HepG2 (cell line): ENCODE data around the gene DUS1L. TPM values are rescaled to one million over a fixed set of nuclear protein-coding genes. Genes with fewer than 3 reads are reported as not detected.

Experiments
- AGO1 ChIP-seq: fragments of 200-400 bp; formaldehyde crosslinking; IDR thresholded peaks from 2 replicates; pipeline ENCODE4 v1.6.1; 2017; ENCODE audit warnings: mild to moderate bottlenecking, low read depth, low read length, moderate library complexity; ENCODE audit not compliant: poor library complexity, severe bottlenecking
- DMAP1 ChIP-seq: IDR thresholded peaks from 2 replicates; pipeline ENCODE4 v1.6.1; 2016
- EHMT2 ChIP-seq: fragments of 200-600 bp; sonication (generic); IDR thresholded peaks from 2 replicates; pipeline ENCODE4 v1.7.0; 2017; ENCODE audit warnings: antibody characterized with exemption, low read depth, low read length, borderline replicate concordance
- GZF1 ChIP-seq: sonication (generic); formaldehyde crosslinking; IDR thresholded peaks from 2 replicates; pipeline ENCODE4 v1.5.1; 2020; ENCODE audit warnings: mild to moderate bottlenecking, missing genetic modification reagents
- JDP2 ChIP-seq: sonication (generic); formaldehyde crosslinking; IDR thresholded peaks from 2 replicates; pipeline ENCODE4 v1.8.1; 2022; ENCODE audit warnings: missing genetic modification reagents, borderline replicate concordance
- MED1 ChIP-seq: sonication (generic); formaldehyde crosslinking; IDR thresholded peaks from 2 replicates; pipeline ENCODE4 v1.4.0; 2020; ENCODE audit warnings: missing genetic modification reagents
- MIXL1 ChIP-seq: IDR thresholded peaks from 2 replicates; pipeline ENCODE4 v1.6.1; 2016
- NFKBIZ ChIP-seq: IDR thresholded peaks from 2 replicates; pipeline ENCODE4 v1.6.1; 2018; ENCODE audit warnings: missing genetic modification reagents, missing compliant biosample characterization
- PCBP1 ChIP-seq: fragments of 200-400 bp; formaldehyde crosslinking; IDR thresholded peaks from 2 replicates; pipeline ENCODE4 v1.6.1; 2017; ENCODE audit warnings: mild to moderate bottlenecking, low read depth, low read length, borderline replicate concordance
- RAD21 ChIP-seq: fragments of 450-650 bp; formaldehyde crosslinking; IDR thresholded peaks from 2 replicates; pipeline ENCODE4 v1.5.0; 2020; ENCODE audit warnings: mild to moderate bottlenecking
- SALL2 ChIP-seq: sonication (generic); formaldehyde crosslinking; IDR thresholded peaks from 2 replicates; pipeline ENCODE4 v1.8.1; 2023; ENCODE audit warnings: mild to moderate bottlenecking, missing genetic modification reagents, inconsistent platforms
- STAG1 ChIP-seq: sonication (generic); formaldehyde crosslinking; IDR thresholded peaks from 2 replicates; pipeline ENCODE4 v1.4.0; 2020; ENCODE audit warnings: missing genetic modification reagents
- YEATS4 ChIP-seq: sonication (generic); formaldehyde crosslinking; IDR thresholded peaks from 2 replicates; pipeline ENCODE4 v1.4.0; 2020; ENCODE audit warnings: missing genetic modification reagents, borderline replicate concordance
- ZNF12 ChIP-seq: sonication (generic); formaldehyde crosslinking; IDR thresholded peaks from 2 replicates; pipeline ENCODE4 v1.5.0; 2020; ENCODE audit warnings: missing genetic modification reagents
- ZNF570 ChIP-seq: sonication (generic); formaldehyde crosslinking; IDR thresholded peaks from 2 replicates; pipeline ENCODE4 v1.4.0; 2020; ENCODE audit warnings: mild to moderate bottlenecking, missing genetic modification reagents, borderline replicate concordance
- ZNF672 ChIP-seq: sonication (generic); formaldehyde crosslinking; IDR thresholded peaks from 2 replicates; pipeline ENCODE4 v1.8.1; 2022; ENCODE audit warnings: missing genetic modification reagents
- polyA plus RNA-seq, 8 experiments: library from polyadenylated mRNA; depleted of rRNA in 3 of 8; stranded (reverse) in 7 of 8; unstranded in 1 of 8; fragments of >200 nt; fragmentation: Illumina TruSeq in 4 of 8; extraction: Trizol in 4 of 8; gene quantifications; 2 replicates each; pipeline versions ENCODE4 v1.2.1 to v1.2.3, GENCODE V29; 2011 to 2016; ENCODE audit warnings: low read depth in 4 of 8, missing spikeins in 1 of 8, mixed read lengths in 1 of 8; ENCODE audit not compliant: insufficient read depth in 1 of 8
- total RNA-seq, 5 experiments: library from RNA; depleted of rRNA; stranded (reverse); fragments of >200 nt; fragmentation: Illumina TruSeq; extraction: Trizol; gene quantifications; 2 replicates each; pipeline ENCODE4 v1.2.3, GENCODE V29; 2016; ENCODE audit warnings: low read depth in 1 of 5
- TF ChIP-seq, protein P1 (sequence below), 2 experiments: sonication (generic) in 1 of 2; formaldehyde crosslinking in 1 of 2; IDR thresholded peaks; 2 replicates each; pipeline versions ENCODE4 v1.5.1 to v1.6.1; 2011 to 2020; ENCODE audit warnings: borderline replicate concordance in 1 of 2, low read depth in 1 of 2, low read length in 1 of 2, mild to moderate bottlenecking in 1 of 2, missing genetic modification reagents in 1 of 2, moderate library complexity in 1 of 2
- TF ChIP-seq, protein P2 (sequence below): sonication (generic); formaldehyde crosslinking; IDR thresholded peaks from 2 replicates; pipeline ENCODE4 v1.4.0; 2020; ENCODE audit warnings: mild to moderate bottlenecking, missing genetic modification reagents
- TF ChIP-seq, protein P3 (sequence below): IDR thresholded peaks from 2 replicates; pipeline ENCODE4 v1.6.1; 2016; ENCODE audit warnings: missing genetic modification reagents, missing compliant biosample characterization
- TF ChIP-seq, protein P4 (sequence below): sonication (generic); formaldehyde crosslinking; IDR thresholded peaks from 2 replicates; pipeline ENCODE4 v1.5.1; 2020; ENCODE audit warnings: mild to moderate bottlenecking, missing genetic modification reagents, moderate library complexity

DUS1L gene
- total and polyA plus RNA-seq, 2 of the 13 experiments (the other 11 are each of a cell fraction or from before 2014, with no cell fraction given) = 81.0 to 109 TPM

DNA sequence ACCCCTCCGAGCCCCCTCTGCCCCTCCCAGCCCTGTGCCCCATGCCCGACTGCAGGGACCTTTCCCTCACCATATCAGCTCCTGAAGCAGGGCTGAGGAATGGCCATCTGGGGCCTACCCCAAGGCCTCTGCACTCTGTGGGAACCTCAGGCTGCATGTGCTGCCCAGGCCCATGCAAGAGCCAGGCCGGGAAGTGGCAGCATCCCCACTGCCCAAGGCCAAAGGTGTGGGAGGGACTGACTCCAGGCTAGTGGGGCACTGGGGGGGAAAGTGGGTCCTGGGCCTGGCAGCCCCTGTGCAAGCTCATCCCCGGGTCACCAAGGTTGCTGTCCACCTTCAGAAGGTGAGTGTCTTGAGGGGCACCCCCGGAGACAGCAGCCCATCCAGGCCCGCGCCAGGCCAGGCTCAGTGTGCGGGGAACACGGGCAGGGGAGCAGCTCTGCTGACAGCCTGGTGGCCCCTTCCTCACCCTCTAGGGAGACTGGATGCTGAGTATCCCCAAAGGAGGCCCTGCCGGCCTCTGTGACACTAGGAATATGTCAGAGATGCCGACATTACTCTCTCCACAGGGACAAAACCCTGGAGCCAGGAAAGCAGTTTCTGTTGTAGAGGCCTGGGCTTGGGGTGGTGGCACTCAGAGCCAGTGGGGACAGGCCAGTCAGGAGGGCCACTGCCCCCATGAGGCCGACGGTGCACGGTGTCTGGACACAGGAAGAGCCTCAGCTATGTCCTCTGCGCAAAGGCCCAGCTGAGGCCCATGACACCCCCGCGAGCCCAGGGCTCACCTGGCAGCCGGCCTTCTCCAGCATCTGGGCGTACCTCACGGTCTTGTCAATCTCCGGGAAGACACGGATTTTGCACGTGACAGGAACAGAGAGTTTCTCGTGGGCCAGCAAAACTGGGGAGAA is 3.3 kb downstream of the DUS1L start (continued):
- TF ChIP-seq, protein P1, sequence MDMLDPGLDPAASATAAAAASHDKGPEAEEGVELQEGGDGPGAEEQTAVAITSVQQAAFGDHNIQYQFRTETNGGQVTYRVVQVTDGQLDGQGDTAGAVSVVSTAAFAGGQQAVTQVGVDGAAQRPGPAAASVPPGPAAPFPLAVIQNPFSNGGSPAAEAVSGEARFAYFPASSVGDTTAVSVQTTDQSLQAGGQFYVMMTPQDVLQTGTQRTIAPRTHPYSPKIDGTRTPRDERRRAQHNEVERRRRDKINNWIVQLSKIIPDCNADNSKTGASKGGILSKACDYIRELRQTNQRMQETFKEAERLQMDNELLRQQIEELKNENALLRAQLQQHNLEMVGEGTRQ (IDR thresholded peaks at IDR 0.05; ENCODE audit: low read depth, low read length) = no peak
- TF ChIP-seq, protein P1 (CRISPR knock-in tag; IDR thresholded peaks at IDR 0.05; ENCODE audit: borderline replicate concordance) = no peak
- TF ChIP-seq DMAP1 (CRISPR knock-in tag) = no peak
- 0 out of 2 replicates have a peak, but pooled peaks have one; percentile 43 for TF ChIP-seq RAD21 (CRISPR knock-in tag)
- no peak for TF ChIP-seq MIXL1 (CRISPR knock-in tag)
- TF ChIP-seq, protein P2, sequence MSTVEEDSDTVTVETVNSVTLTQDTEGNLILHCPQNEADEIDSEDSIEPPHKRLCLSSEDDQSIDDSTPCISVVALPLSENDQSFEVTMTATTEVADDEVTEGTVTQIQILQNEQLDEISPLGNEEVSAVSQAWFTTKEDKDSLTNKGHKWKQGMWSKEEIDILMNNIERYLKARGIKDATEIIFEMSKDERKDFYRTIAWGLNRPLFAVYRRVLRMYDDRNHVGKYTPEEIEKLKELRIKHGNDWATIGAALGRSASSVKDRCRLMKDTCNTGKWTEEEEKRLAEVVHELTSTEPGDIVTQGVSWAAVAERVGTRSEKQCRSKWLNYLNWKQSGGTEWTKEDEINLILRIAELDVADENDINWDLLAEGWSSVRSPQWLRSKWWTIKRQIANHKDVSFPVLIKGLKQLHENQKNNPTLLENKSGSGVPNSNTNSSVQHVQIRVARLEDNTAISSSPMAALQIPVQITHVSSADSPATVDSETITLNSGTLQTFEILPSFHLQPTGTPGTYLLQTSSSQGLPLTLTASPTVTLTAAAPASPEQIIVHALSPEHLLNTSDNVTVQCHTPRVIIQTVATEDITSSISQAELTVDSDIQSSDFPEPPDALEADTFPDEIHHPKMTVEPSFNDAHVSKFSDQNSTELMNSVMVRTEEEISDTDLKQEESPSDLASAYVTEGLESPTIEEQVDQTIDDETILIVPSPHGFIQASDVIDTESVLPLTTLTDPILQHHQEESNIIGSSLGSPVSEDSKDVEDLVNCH (CRISPR knock-in tag) = no peak
- no peak for TF ChIP-seq YEATS4 (CRISPR knock-in tag)
- no peak for TF ChIP-seq SALL2 (CRISPR knock-in tag)
- TF ChIP-seq AGO1 = peak; percentile 75
- TF ChIP-seq ZNF570 = no peak
- TF ChIP-seq, protein P3, sequence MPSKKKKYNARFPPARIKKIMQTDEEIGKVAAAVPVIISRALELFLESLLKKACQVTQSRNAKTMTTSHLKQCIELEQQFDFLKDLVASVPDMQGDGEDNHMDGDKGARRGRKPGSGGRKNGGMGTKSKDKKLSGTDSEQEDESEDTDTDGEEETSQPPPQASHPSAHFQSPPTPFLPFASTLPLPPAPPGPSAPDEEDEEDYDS (CRISPR knock-in tag) = no peak
- TF ChIP-seq NFKBIZ = no peak
- TF ChIP-seq, protein P4, sequence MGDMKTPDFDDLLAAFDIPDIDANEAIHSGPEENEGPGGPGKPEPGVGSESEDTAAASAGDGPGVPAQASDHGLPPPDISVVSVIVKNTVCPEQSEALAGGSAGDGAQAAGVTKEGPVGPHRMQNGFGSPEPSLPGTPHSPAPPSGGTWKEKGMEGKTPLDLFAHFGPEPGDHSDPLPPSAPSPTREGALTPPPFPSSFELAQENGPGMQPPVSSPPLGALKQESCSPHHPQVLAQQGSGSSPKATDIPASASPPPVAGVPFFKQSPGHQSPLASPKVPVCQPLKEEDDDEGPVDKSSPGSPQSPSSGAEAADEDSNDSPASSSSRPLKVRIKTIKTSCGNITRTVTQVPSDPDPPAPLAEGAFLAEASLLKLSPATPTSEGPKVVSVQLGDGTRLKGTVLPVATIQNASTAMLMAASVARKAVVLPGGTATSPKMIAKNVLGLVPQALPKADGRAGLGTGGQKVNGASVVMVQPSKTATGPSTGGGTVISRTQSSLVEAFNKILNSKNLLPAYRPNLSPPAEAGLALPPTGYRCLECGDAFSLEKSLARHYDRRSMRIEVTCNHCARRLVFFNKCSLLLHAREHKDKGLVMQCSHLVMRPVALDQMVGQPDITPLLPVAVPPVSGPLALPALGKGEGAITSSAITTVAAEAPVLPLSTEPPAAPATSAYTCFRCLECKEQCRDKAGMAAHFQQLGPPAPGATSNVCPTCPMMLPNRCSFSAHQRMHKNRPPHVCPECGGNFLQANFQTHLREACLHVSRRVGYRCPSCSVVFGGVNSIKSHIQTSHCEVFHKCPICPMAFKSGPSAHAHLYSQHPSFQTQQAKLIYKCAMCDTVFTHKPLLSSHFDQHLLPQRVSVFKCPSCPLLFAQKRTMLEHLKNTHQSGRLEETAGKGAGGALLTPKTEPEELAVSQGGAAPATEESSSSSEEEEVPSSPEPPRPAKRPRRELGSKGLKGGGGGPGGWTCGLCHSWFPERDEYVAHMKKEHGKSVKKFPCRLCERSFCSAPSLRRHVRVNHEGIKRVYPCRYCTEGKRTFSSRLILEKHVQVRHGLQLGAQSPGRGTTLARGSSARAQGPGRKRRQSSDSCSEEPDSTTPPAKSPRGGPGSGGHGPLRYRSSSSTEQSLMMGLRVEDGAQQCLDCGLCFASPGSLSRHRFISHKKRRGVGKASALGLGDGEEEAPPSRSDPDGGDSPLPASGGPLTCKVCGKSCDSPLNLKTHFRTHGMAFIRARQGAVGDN (CRISPR knock-in tag) = peak; percentile 35; the same call in 1 of the 2 replicates
- peak; percentile 49 for TF ChIP-seq STAG1 (CRISPR knock-in tag)
- TF ChIP-seq ZNF672 (CRISPR knock-in tag) = no peak
- TF ChIP-seq ZNF12 (CRISPR knock-in tag) = no peak
- no peak for TF ChIP-seq EHMT2
- no peak for TF ChIP-seq PCBP1
- TF ChIP-seq JDP2 (CRISPR knock-in tag) = no peak
- TF ChIP-seq MED1 (CRISPR knock-in tag) = 0 out of 2 replicates have a peak, but pooled peaks have one; percentile 19
- TF ChIP-seq GZF1 (CRISPR knock-in tag) = no peak
